Astrocyte of the spinal cord (primary cell): ENCODE data around the gene JAG1.

Source experiments
- DNase-seq: peaks from one replicate; pipeline ENCODE4 v3.0.0; 2011; ENCODE audit warnings: low read depth, low spot score
- H3K4me3 ChIP-seq: 2 replicates; pipeline ENCODE4 v1.5.1; 2011; ENCODE audit warnings: low read depth, mild to moderate bottlenecking, low read length, moderate library complexity
- in situ Hi-C: cut with HindIII; loops from 2 replicates; pipeline ENCODE4 v1.10.0; 2017; ENCODE audit warnings: low sequenced_read_pairs
- TF ChIP-seq, protein P1 (sequence below): IDR thresholded peaks from 2 replicates; pipeline ENCODE4 v1.5.1; 2012; ENCODE audit warnings: low read depth, mild to moderate bottlenecking, low read length, inconsistent platforms

Gene JAG1

DNA sequence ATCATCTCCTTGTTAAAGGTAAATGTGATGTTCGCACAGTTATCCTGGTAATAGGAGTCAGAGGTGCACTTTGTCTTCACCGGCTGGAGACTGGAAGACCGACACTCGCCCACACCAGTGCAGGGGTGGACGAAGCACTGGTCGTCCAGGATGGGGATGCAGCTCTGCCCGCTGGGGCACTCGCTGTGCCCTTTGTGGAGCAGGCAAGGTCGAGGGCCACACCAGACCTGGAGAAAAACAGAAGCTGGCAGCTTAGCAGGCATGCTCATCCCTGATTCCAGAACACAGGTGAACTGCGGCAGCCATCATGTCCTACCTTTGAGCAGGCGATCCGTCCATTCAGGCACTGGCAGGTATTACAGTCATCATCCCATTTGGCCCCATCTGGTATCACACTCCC lies 32.3 kb downstream of the JAG1 start:
- no peak for DNase-seq
- H3K4me3 ChIP-seq, result no peak overlapping the region
- in situ Hi-C loops, result no loop called here
- TF ChIP-seq, protein P1, sequence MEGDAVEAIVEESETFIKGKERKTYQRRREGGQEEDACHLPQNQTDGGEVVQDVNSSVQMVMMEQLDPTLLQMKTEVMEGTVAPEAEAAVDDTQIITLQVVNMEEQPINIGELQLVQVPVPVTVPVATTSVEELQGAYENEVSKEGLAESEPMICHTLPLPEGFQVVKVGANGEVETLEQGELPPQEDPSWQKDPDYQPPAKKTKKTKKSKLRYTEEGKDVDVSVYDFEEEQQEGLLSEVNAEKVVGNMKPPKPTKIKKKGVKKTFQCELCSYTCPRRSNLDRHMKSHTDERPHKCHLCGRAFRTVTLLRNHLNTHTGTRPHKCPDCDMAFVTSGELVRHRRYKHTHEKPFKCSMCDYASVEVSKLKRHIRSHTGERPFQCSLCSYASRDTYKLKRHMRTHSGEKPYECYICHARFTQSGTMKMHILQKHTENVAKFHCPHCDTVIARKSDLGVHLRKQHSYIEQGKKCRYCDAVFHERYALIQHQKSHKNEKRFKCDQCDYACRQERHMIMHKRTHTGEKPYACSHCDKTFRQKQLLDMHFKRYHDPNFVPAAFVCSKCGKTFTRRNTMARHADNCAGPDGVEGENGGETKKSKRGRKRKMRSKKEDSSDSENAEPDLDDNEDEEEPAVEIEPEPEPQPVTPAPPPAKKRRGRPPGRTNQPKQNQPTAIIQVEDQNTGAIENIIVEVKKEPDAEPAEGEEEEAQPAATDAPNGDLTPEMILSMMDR, result no peak

DNA sequence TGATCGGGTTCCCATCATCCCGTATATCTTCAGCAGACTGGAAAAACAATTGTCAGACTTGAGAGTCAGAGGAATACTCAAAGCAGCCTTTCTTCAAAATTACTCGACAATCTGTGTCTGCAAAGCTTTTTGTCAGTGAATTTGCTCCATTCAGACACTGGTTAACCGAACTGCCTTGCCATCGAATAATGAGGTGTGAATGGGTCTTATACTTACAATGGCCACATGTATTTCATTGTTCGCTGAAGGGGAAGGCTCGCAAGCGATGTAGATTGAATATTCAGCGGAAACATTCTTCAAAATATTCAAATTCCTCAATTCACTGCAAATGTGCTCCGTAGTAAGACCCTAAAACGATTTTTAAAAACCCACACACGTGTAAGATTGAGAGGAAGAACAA lies 32.9 kb downstream of the JAG1 start:
- no peak overlapping the region for H3K4me3 ChIP-seq
- in situ Hi-C loops, result no loop called here
- DNase-seq, result no peak
- TF ChIP-seq, protein P1, result no peak

DNA sequence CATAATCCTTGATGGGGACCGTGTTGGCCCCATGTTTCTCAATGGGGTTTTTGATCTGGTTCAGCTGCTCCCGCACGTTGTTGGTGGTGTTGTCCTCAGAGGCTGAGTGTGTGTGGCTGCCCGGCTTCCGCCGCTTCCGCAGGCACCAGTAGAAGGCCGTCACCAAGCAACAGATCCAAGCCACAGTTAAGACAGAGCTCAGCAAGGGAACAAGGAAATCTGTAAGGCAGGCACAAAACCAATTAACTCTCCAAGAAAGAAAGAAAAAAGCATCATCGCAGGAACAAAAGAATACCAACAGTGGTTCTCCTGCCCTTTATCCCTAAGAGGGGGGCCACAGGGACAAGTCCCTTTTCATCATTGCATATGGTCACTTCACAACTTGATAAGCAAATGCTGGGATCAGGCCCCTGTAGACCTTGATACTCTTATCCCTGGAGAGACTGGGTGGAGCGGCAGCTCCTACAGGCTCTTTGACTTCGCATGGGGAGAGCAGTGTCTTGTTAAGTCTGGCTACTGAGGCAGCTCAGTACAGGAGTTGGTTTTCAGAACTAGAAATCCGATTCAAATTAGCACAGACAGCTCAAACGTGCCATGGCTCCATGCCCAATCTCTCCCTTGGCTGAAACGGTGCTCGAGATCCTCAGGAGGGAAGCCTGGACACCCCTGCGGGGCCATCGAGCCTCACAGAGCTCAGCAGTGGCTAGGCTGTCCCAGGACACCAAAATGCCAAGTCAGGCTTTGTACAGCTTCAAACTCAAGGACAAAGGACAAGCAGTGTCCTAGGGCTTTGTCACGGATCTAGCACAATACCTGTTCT lies 33.9 kb downstream of the JAG1 start:
- H3K4me3 ChIP-seq, result no peak overlapping the region
- in situ Hi-C loops, result no loop called here
- no peak for DNase-seq
- TF ChIP-seq, protein P1, result no peak

DNA sequence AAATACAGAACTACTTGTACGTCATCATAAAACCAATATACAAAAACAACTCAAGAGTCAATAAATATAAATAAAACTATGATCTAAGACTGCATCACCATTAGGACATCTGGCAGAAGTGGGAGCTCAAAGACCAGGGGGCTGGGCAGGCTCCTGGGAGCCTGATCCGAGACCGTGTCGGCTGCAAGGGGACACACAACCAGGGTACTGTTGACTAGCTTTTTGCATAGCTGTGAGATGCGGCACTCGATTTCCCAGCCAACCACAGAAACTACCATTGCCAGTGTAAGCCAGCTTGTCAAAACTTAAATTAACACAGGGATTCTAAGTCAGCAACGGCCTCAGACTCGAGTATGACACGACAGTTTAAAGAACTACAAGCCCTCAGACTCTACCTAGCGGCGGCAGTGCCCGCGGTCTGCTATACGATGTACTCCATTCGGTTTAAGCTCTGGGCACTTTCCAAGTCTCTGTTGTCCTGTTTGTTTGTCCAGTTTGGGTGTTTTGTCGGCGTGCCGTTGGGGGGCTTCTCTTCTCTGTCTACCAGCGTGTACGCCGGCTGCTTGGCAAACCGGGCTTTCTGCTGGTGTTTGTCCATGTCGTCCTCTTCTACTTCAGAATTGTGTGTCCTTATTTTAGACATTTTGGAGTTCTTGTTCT lies 34.6 kb downstream of the JAG1 start:
- TF ChIP-seq, protein P1, result no peak
- in situ Hi-C loops, result no loop called here
- H3K4me3 ChIP-seq, result no peak overlapping the region
- DNase-seq, result no peak

DNA sequence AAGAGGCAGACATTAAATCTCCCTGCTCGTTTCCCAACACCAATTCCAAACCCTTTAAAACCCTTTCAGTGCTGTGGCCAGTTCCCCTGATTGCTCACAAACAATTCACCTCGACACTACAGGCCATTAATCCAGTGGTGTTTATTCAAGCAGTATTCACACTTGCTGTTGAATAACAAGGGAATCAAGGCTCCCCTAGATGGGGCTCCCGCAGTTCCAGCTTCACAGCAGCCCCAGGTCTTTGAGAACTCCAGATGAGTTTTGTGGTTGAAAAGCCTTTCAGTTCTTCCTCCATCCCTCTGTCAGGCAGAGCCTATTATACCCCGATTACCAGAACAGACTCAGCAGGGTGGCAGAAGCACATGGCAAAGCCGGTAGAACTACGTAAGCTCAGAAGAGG lies 36.2 kb downstream of the JAG1 start:
- DNase-seq, result peak; percentile 62
- in situ Hi-C loops, result no loop called here
- TF ChIP-seq, protein P1, result no peak
- no peak overlapping the region for H3K4me3 ChIP-seq

DNA sequence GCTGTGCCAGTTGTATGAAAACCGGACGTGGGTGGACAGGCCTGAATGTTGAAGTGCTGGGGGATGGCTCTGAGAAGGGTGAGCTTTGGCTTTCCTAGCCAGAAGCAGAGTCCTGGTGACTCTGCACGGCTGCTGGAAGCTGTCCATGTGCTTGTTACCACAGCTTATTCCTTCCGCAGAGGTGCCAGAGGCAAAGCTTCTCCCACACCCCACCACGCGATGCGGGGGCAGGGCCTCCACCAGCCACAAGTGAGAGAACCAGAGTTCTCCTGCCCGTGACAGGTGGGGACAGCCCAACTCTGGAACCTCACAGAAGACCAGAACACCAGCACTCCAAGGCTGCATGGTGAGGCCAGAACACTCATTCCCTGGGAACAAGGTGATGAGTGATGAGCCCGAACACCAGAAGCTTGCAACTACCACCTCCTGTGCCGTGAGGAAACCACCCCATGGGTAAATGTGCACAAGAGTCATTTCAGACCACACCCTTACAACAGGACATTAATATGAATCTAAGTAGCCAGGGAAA lies 36.7 kb downstream of the JAG1 start:
- H3K4me3 ChIP-seq, result no peak overlapping the region
- DNase-seq, result peak; percentile 60
- TF ChIP-seq, protein P1, result no peak
- in situ Hi-C loops, result no loop called here
